IMR-90 (cell line): ENCODE data around the gene MSI2. TPM values are rescaled to one million over a fixed set of nuclear protein-coding genes. Genes with fewer than 3 reads are reported as not detected.

ENCODE experiments used
- ATAC-seq: fragments of 200-7000 bp; cut with Tn5 transposase; 2 replicates; pipeline ENCODE4 v1.9.1; 2020; ENCODE audit warnings: low read depth, mild to moderate bottlenecking, moderate library complexity
- BruUV-seq: library from RNA; stranded (reverse); fragments of 400-500 nt; replicated peaks from 2 replicates; lab custom pipeline; 2021; lab: Mats Ljungman, UMichigan
- CTCF ChIA-PET: fragments of 300-600 bp; formaldehyde crosslinking; extraction: SDS; loops from one replicate; lab custom pipeline; 2021; ENCODE audit warnings: antibody characterized with exemption; lab: Yijun Ruan, JAX
- POLR2A ChIA-PET: fragments of 300-600 bp; sonication (Branson Sonifier 250); formaldehyde crosslinking; loops from one replicate; lab custom pipeline; 2022; ENCODE audit warnings: antibody characterized with exemption; ENCODE audit not compliant: unreplicated experiment; lab: Charles Lee
- DNase-seq: peaks from one replicate; pipeline ENCODE4 v3.0.0; 2013
- H2AFZ ChIP-seq: replicated peaks from 2 replicates; pipeline ENCODE3; 2013; ENCODE audit warnings: low read length, mild to moderate bottlenecking; ENCODE audit not compliant: poor library complexity
- H2AK5ac ChIP-seq: 2 replicates; pipeline ENCODE4 v1.6.1; 2013; ENCODE audit warnings: low read depth, low read length, inconsistent platforms
- H2AK9ac ChIP-seq: replicated peaks from 2 replicates; pipeline ENCODE3; 2013; ENCODE audit warnings: mild to moderate bottlenecking, low read depth, low read length, moderate library complexity; ENCODE audit not compliant: poor library complexity
- H2BK120ac ChIP-seq: 2 replicates; pipeline ENCODE4 v1.6.1; 2013; ENCODE audit warnings: low read depth, low read length, inconsistent platforms
- H2BK15ac ChIP-seq: 3 replicates; pipeline ENCODE4 v1.6.1; 2013; ENCODE audit warnings: low read depth, low read length, inconsistent platforms
- H2BK20ac ChIP-seq: 2 replicates; pipeline ENCODE4 v1.6.1; 2013; ENCODE audit warnings: low read depth, mild to moderate bottlenecking, inconsistent platforms, low read length, moderate library complexity
- H2BK5ac ChIP-seq: 2 replicates; pipeline ENCODE4 v1.6.1; 2013; ENCODE audit warnings: mild to moderate bottlenecking, low read depth, low read length, inconsistent platforms; ENCODE audit not compliant: poor library complexity, severe bottlenecking
- H3K14ac ChIP-seq: replicated peaks from 2 replicates; pipeline ENCODE4 v1.6.1; 2013; ENCODE audit warnings: low read depth, low read length, inconsistent platforms
- H3K18ac ChIP-seq: 2 replicates; pipeline ENCODE4 v1.6.1; 2013; ENCODE audit warnings: low read depth, low read length, control low read depth
- H3K23ac ChIP-seq: 2 replicates; pipeline ENCODE4 v1.6.1; 2013; ENCODE audit warnings: low read depth, low read length, inconsistent platforms
- H3K27ac ChIP-seq: 2 replicates; pipeline ENCODE4 v1.5.1; 2013; ENCODE audit warnings: mild to moderate bottlenecking, control low read depth, low read length; ENCODE audit not compliant: insufficient read depth
- H3K27me3 ChIP-seq: 2 replicates; pipeline ENCODE4 v1.6.1; 2013; ENCODE audit warnings: low read length; ENCODE audit not compliant: control insufficient read depth, insufficient read depth
- H3K36me3 ChIP-seq: 2 replicates; pipeline ENCODE4 v1.6.1; 2013; ENCODE audit warnings: low read length, mixed read lengths; ENCODE audit not compliant: control insufficient read depth, insufficient read depth
- H3K4ac ChIP-seq: 2 replicates; pipeline ENCODE4 v1.6.1; 2013; ENCODE audit warnings: low read depth, low read length, inconsistent platforms
- H3K4me1 ChIP-seq: 2 replicates; pipeline ENCODE4 v1.6.1; 2013; ENCODE audit warnings: low read length, mixed read lengths; ENCODE audit not compliant: control insufficient read depth, insufficient read depth
- H3K4me2 ChIP-seq: 2 replicates; pipeline ENCODE4 v1.6.1; 2013; ENCODE audit warnings: low read depth, mild to moderate bottlenecking, control low read depth, low read length, moderate library complexity
- H3K4me3 ChIP-seq: 2 replicates; pipeline ENCODE4 v1.5.1; 2013; ENCODE audit warnings: low read depth, mild to moderate bottlenecking, control low read depth, low read length, moderate library complexity; ENCODE audit not compliant: insufficient read depth
- H3K56ac ChIP-seq: 2 replicates; pipeline ENCODE4 v1.6.1; 2013; ENCODE audit warnings: low read length, inconsistent platforms; ENCODE audit not compliant: insufficient read depth; ENCODE audit errors: extremely low read depth
- H3K79me1 ChIP-seq, 2 experiments: 2 replicates each; pipeline ENCODE4 v1.6.1; 2013; ENCODE audit warnings: low read length in 2 of 2, inconsistent platforms in 1 of 2, low read depth in 1 of 2
- H3K9ac ChIP-seq: 2 replicates; pipeline ENCODE4 v1.6.1; 2013; ENCODE audit warnings: low read depth, low read length, control low read depth
- H3K9me1 ChIP-seq: 2 replicates; pipeline ENCODE4 v1.6.1; 2013; ENCODE audit warnings: low read length, inconsistent platforms; ENCODE audit not compliant: insufficient read depth
- H3K9me3 ChIP-seq: 2 replicates; pipeline ENCODE4 v1.6.1; 2013; ENCODE audit warnings: low read length; ENCODE audit not compliant: control insufficient read depth, insufficient read depth
- H4K20me1 ChIP-seq: 2 replicates; pipeline ENCODE4 v1.6.1; 2013; ENCODE audit warnings: low read length, inconsistent platforms; ENCODE audit not compliant: insufficient read depth
- H4K5ac ChIP-seq: 2 replicates; pipeline ENCODE4 v1.6.1; 2013; ENCODE audit warnings: mild to moderate bottlenecking, low read depth, low read length, control low read depth
- H4K8ac ChIP-seq, 2 experiments: 2 replicates each; pipeline ENCODE4 v1.6.1; 2013; ENCODE audit warnings: low read depth in 2 of 2, low read length in 2 of 2, control low read depth in 1 of 2, inconsistent platforms in 1 of 2
- H4K91ac ChIP-seq: 2 replicates; pipeline ENCODE4 v1.6.1; 2013; ENCODE audit warnings: low read depth, low read length, inconsistent platforms; ENCODE audit not compliant: insufficient read depth
- BHLHE40 ChIP-seq: fragments of 150-350 bp; IDR thresholded peaks from 2 replicates; pipeline ENCODE4 v1.6.1; 2016; ENCODE audit warnings: mild to moderate bottlenecking, low read depth, low read length
- FOS ChIP-seq: fragments of 150-350 bp; IDR thresholded peaks from 2 replicates; pipeline ENCODE4 v1.6.1; 2016; ENCODE audit warnings: low read depth, low read length
- MAFK ChIP-seq: IDR thresholded peaks from 2 replicates; pipeline ENCODE4 v1.6.1; 2012; ENCODE audit warnings: low read depth, low read length, improper control_type of control experiment
- RAD21 ChIP-seq: IDR thresholded peaks from 2 replicates; pipeline ENCODE4 v1.6.1; 2012; ENCODE audit warnings: low read length, improper control_type of control experiment
- WGBS, 2 experiments: methylation state at CpG; one replicate each; pipeline versions ENCODE4 v1.1.5 to v1.1.7; 2013; ENCODE audit warnings: missing lambda C conversion rate in 2 of 2; ENCODE audit not compliant: insufficient read length in 1 of 2; ENCODE audit errors: extremely low coverage in 2 of 2; 5-methylcytosine and 5-hydroxymethylcytosine counted together
- dilution Hi-C: fragments of 300-500 bp; cut with HindIII; formaldehyde crosslinking; loops from one replicate; pipeline ENCODE4 v1.14.3; 2018; ENCODE audit warnings: low sequenced_read_pairs; ENCODE audit not compliant: unreplicated experiment
- in situ Hi-C: fragments of 300-500 bp; cut with MboI; formaldehyde crosslinking; loops from 3 replicates; pipeline ENCODE4 v1.14.3; 2019; ENCODE audit warnings: low sequenced_read_pairs, inconsistent platforms, mixed read lengths
- intact Hi-C: fragments of 100-400 bp; cut with micrococcal nuclease; formaldehyde crosslinking; loops from 2 replicates; pipeline ENCODE4 v1.10.0; 2022
- polyA plus RNA-seq, 3 experiments: library from polyadenylated mRNA; depleted of rRNA; stranded (reverse); fragments of >200 nt; gene quantifications; 2 replicates each; pipeline ENCODE4 v1.2.3, GENCODE V29; 2012; ENCODE audit warnings: low replicate concordance in 1 of 3
- total RNA-seq: library from RNA; depleted of rRNA; stranded (reverse); fragments of >200 nt; gene quantifications from 2 replicates; pipeline ENCODE4 v1.2.3, GENCODE V29; 2012

The MSI2 gene
- total and polyA plus RNA-seq, 2 of the 4 experiments (the other 2 are of a cell fraction), result 13.0 to 16.0 TPM

- peak overlapping the region; percentile 50; the same call in 1 of the 2 replicates for H2BK20ac ChIP-seq
- H2BK120ac ChIP-seq, result peak overlapping the region; percentile 57; the same call in 1 of the 2 replicates
- H3K4me3 ChIP-seq, result no peak overlapping the region
- H2AK9ac ChIP-seq, result no peak overlapping the region
- no peak overlapping the region; the same call in 2 of the 3 replicates for H2BK15ac ChIP-seq
- H3K56ac ChIP-seq, result no peak overlapping the region
- no peak overlapping the region for H2BK5ac ChIP-seq
- H3K9me1 ChIP-seq, result peaks cover 10% of the 10 kb centered on the region; the same call in 1 of the 2 replicates
- peak overlapping the region; percentile 62; the same call in 1 of the 2 replicates for H2AK5ac ChIP-seq
- H3K9ac ChIP-seq, result no peak overlapping the region
- no peak overlapping the region for H3K27ac ChIP-seq
- DNase-seq, result peak; percentile 66
- H3K18ac ChIP-seq, result no peak overlapping the region
- no peak overlapping the region for H4K8ac ChIP-seq
- no peaks in the 10 kb centered on the region for H4K20me1 ChIP-seq
- H3K27me3 ChIP-seq, result no peaks in the 10 kb centered on the region
- peaks cover 13% of the 10 kb centered on the region for H3K4me1 ChIP-seq
- no peaks in the 10 kb centered on the region for H3K9me3 ChIP-seq
- dilution Hi-C loops (no loop called here), intact Hi-C loops (no loop called here), in situ Hi-C loops (no loop called here)
- H4K5ac ChIP-seq, result no peak overlapping the region
- peak; percentile 77 for ATAC-seq
- CTCF ChIA-PET, result no interaction called here
- no peak overlapping the region; the same call in 1 of the 2 replicates for H3K4me2 ChIP-seq
- no peaks in the 10 kb centered on the region for H3K36me3 ChIP-seq
- H3K14ac ChIP-seq, result 0 out of 2 replicates have a peak overlapping the region, but pooled peaks have one; percentile 26
- H4K91ac ChIP-seq, result peak overlapping the region; percentile 23; the same call in 1 of the 2 replicates
- no TSS peak for BruUV-seq
- POLR2A ChIA-PET, result no interaction called here
- peak overlapping the region; percentile 27 for H3K4ac ChIP-seq
- H2AFZ ChIP-seq, result no peak overlapping the region
- peak; percentile 92 for TF ChIP-seq MAFK
- 0 out of 2 replicates have a peak, but pooled peaks have one; percentile 5 for TF ChIP-seq RAD21
- no peak for TF ChIP-seq FOS
- TF ChIP-seq BHLHE40, result peak; percentile 27; the same call in 1 of the 2 replicates
- 13% methylated on average over 1 of the region's 22 CpGs; no CpG with 5 or more reads in 1 of the 2 experiments for WGBS, 2 experiments
- H3K23ac ChIP-seq, result peak overlapping the region; percentile 46; the same call in 1 of the 2 replicates
- peaks cover 0 to 4% of the 10 kb centered on the region in 2 experiments; a peak in 1 of 4 replicates for H3K79me1 ChIP-seq
Measured at GRCh38 chr17:57557834-57558681, 301.7 kb downstream of the MSI2 start.
